SK-N-SH treated with all-trans-retinoic acid at 6 μM for 48 hours (cell line): ENCODE measurements around the gene SLC35G6.

Experiments used
- ATAC-seq: fragments of 200-7000 bp; cut with Tn5 transposase; 3 replicates; pipeline ENCODE4 v1.9.1; 2020; ENCODE audit warnings: mild to moderate bottlenecking, moderate library complexity
- ARNTL ChIP-seq: fragments of 450-650 bp; formaldehyde crosslinking; IDR thresholded peaks from 2 replicates; pipeline ENCODE4 v1.5.0; 2020; ENCODE audit warnings: low read depth, mild to moderate bottlenecking, moderate library complexity, borderline replicate concordance
- BACH2 ChIP-seq: fragments of 250-450 bp; sonication (Bioruptor Pico); IDR thresholded peaks from 2 replicates; pipeline ENCODE4 v1.9.0; 2021; ENCODE audit warnings: mild to moderate bottlenecking, borderline replicate concordance
- CREB5 ChIP-seq: fragments of 250-450 bp; sonication (Bioruptor Pico); IDR thresholded peaks from 2 replicates; pipeline ENCODE4 v1.5.1; 2020; ENCODE audit warnings: low read depth, mild to moderate bottlenecking, moderate library complexity
- CSRNP3 ChIP-seq: fragments of 250-450 bp; sonication (Bioruptor Pico); IDR thresholded peaks from 2 replicates; pipeline ENCODE4 v1.5.1; 2021; ENCODE audit warnings: mild to moderate bottlenecking, moderate library complexity
- ESRRG ChIP-seq: fragments of 250-450 bp; sonication (Bioruptor Pico); IDR thresholded peaks from 2 replicates; pipeline ENCODE4 v1.6.1; 2021; ENCODE audit warnings: mild to moderate bottlenecking
- GLIS3 ChIP-seq: fragments of 250-450 bp; sonication (Bioruptor Pico); IDR thresholded peaks from 2 replicates; pipeline ENCODE4 v1.5.0; 2020; ENCODE audit warnings: mild to moderate bottlenecking, moderate library complexity
- ISL1 ChIP-seq: fragments of 250-450 bp; sonication (Bioruptor Pico); IDR thresholded peaks from 2 replicates; pipeline ENCODE4 v2.1.2; 2022; ENCODE audit warnings: mild to moderate bottlenecking, moderate library complexity
- OSR1 ChIP-seq: fragments of 250-450 bp; sonication (Bioruptor Pico); IDR thresholded peaks from 2 replicates; pipeline ENCODE4 v1.8.0; 2022; ENCODE audit warnings: moderate library complexity, mild to moderate bottlenecking, inconsistent platforms
- PATZ1 ChIP-seq: fragments of 250-450 bp; sonication (Bioruptor Pico); IDR thresholded peaks from 2 replicates; pipeline ENCODE4 v1.8.0; 2020; ENCODE audit warnings: mild to moderate bottlenecking, moderate library complexity, borderline replicate concordance
- POU6F1 ChIP-seq: fragments of 250-450 bp; sonication (Bioruptor Pico); IDR thresholded peaks from 2 replicates; pipeline ENCODE4 v1.8.0; 2021; ENCODE audit warnings: low read depth, mild to moderate bottlenecking, moderate library complexity, borderline replicate concordance
- PPARA ChIP-seq: fragments of 250-450 bp; sonication (Bioruptor Pico); IDR thresholded peaks from 2 replicates; pipeline ENCODE4 v1.5.0; 2020; ENCODE audit warnings: mild to moderate bottlenecking, borderline replicate concordance
- SNAI2 ChIP-seq: fragments of 250-450 bp; sonication (Bioruptor Pico); IDR thresholded peaks from 2 replicates; pipeline ENCODE4 v1.5.0; 2020; ENCODE audit warnings: mild to moderate bottlenecking, moderate library complexity
- TCF4 ChIP-seq: fragments of 250-450 bp; sonication (Bioruptor Pico); IDR thresholded peaks from 2 replicates; pipeline ENCODE4 v1.8.0; 2021; ENCODE audit warnings: mild to moderate bottlenecking, moderate library complexity, borderline replicate concordance
- TOX ChIP-seq: fragments of 250-450 bp; sonication (Bioruptor Pico); IDR thresholded peaks from 2 replicates; pipeline ENCODE4 v1.8.0; 2021; ENCODE audit warnings: mild to moderate bottlenecking, moderate library complexity, borderline replicate concordance
- TSHZ2 ChIP-seq: fragments of 250-450 bp; sonication (Bioruptor Pico); IDR thresholded peaks from 2 replicates; pipeline ENCODE4 v1.5.0; 2020; ENCODE audit warnings: mild to moderate bottlenecking, moderate library complexity
- ZC3H10 ChIP-seq: fragments of 250-450 bp; sonication (Bioruptor Pico); IDR thresholded peaks from 2 replicates; pipeline ENCODE4 v1.5.1; 2021; ENCODE audit warnings: mild to moderate bottlenecking, moderate library complexity
- ZFP30 ChIP-seq: fragments of 450-650 bp; formaldehyde crosslinking; IDR thresholded peaks from 2 replicates; pipeline ENCODE4 v1.5.0; 2022; ENCODE audit warnings: mild to moderate bottlenecking, moderate library complexity
- ZNF70 ChIP-seq: fragments of 450-650 bp; formaldehyde crosslinking; IDR thresholded peaks from 2 replicates; pipeline ENCODE4 v1.5.0; 2020; ENCODE audit warnings: mild to moderate bottlenecking, moderate library complexity
- ZNF8 ChIP-seq: fragments of 450-650 bp; formaldehyde crosslinking; IDR thresholded peaks from 2 replicates; pipeline ENCODE4 v1.5.0; 2020; ENCODE audit warnings: mild to moderate bottlenecking, moderate library complexity

The SLC35G6 gene

GRCh38 chr17:7441266-7441665 lies 40.0 kb upstream of the SLC35G6 start:
- no peak for ATAC-seq
- TF ChIP-seq GLIS3 (CRISPR knock-in tag), result no peak

GRCh38 chr17:7442142-7442541 lies 39.1 kb upstream of the SLC35G6 start:
- TF ChIP-seq ZC3H10 (CRISPR knock-in tag), result no peak
- no peak for TF ChIP-seq TSHZ2 (CRISPR knock-in tag)
- TF ChIP-seq CREB5 (CRISPR knock-in tag), result no peak
- no peak for TF ChIP-seq ZNF70
- no peak for TF ChIP-seq CSRNP3 (CRISPR knock-in tag)
- no peak for TF ChIP-seq ISL1
- no peak for ATAC-seq

- no peak for ATAC-seq
- TF ChIP-seq PPARA (CRISPR knock-in tag) (no peak), BACH2 (no peak), ISL1 (no peak), ESRRG (no peak), ZFP30 (CRISPR knock-in tag) (no peak), OSR1 (no peak), TOX (no peak), CREB5 (CRISPR knock-in tag) (no peak), PATZ1 (CRISPR knock-in tag) (no peak), ZC3H10 (CRISPR knock-in tag) (no peak), ZNF8 (CRISPR knock-in tag) (no peak), ARNTL (no peak)
Observed at GRCh38 chr17:7443499-7444485, 37.5 kb upstream of the SLC35G6 start.

- peak; percentile 69 for ATAC-seq
- TF ChIP-seq OSR1 (no peak), PATZ1 (CRISPR knock-in tag) (no peak), SNAI2 (CRISPR knock-in tag) (no peak), ARNTL (no peak), GLIS3 (CRISPR knock-in tag) (no peak), ISL1 (no peak), BACH2 (no peak), ESRRG (no peak), TCF4 (CRISPR knock-in tag) (no peak), TOX (no peak), POU6F1 (CRISPR knock-in tag) (no peak)
Observed at GRCh38 chr17:7444682-7445618, 36.3 kb upstream of the SLC35G6 start, which contains the start of gene CHRNB1. Gene CHRNB1, plus strand, starts transcription at chr17:7445061. Its CDS starts 67 bp downstream, at chr17:7445128.
